Activated CD4-positive, alpha-beta memory T cell treated with anti-CD3 and anti-CD28 coated beads for 36 hours (primary cell): ENCODE data around the gene KCNJ5. TPM values are rescaled to one million over a fixed set of nuclear protein-coding genes. Genes with fewer than 3 reads are reported as not detected.

Experiments
- CTCF ChIA-PET: fragments of 350-600 bp; sonication (Branson Sonifier 250); formaldehyde crosslinking; loops from one replicate; lab custom pipeline; 2021; ENCODE audit warnings: antibody characterized with exemption, inconsistent platforms; lab: Charles Lee
- POLR2A ChIA-PET: fragments of 350-600 bp; sonication (Branson Sonifier 250); formaldehyde crosslinking; loops from one replicate; lab custom pipeline; 2021; ENCODE audit warnings: antibody characterized with exemption; lab: Charles Lee
- DNase-seq: peaks from one replicate; pipeline ENCODE4 v3.0.0-alpha.2; 2020
- H3K27ac Mint-ChIP-seq: one replicate; pipeline ENCODE4 v1.8.0; 2021; ENCODE audit warnings: mixed read lengths
- H3K27me3 Mint-ChIP-seq: one replicate; pipeline ENCODE4 v1.8.0; 2021; ENCODE audit warnings: mixed read lengths
- H3K36me3 Mint-ChIP-seq: one replicate; pipeline ENCODE4 v1.8.0; 2021; ENCODE audit warnings: mixed read lengths
- H3K4me1 Mint-ChIP-seq: one replicate; pipeline ENCODE4 v1.8.0; 2021; ENCODE audit warnings: low read depth, mixed read lengths
- H3K4me3 Mint-ChIP-seq: one replicate; pipeline ENCODE4 v1.8.0; 2021; ENCODE audit warnings: mild to moderate bottlenecking, mixed read lengths
- H3K9me3 Mint-ChIP-seq: one replicate; pipeline ENCODE4 v1.8.0; 2021; ENCODE audit warnings: mixed read lengths
- intact Hi-C: fragments of 100-400 bp; cut with micrococcal nuclease; formaldehyde crosslinking; loops from one replicate; pipeline ENCODE4 v1.15.1; 2023
- total RNA-seq, 2 experiments: library from RNA; stranded (reverse); gene quantifications; one replicate each; pipeline ENCODE4 v1.2.3, GENCODE V29; 2021

Gene KCNJ5
- total RNA-seq, 2 experiments from 2014 or later: not detected

DNA sequence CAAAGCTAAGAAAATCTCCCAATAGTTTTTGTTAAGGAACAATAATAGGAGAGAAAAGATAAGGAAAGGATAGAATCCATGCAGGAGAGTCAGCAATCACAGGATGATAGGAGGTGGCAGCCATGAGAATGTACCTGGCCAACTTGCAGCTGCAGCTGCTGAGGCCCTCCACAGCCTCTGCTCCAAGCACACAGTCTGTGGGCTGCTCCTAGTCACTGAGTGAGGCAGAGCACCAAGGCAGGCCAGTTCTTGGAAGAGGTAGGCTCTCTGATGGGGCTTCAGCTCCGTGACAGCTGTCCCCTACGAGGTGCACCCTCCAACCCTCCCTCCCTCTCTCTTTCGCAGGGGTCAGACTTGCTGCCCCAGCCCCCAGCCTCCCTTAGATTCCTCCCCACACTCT is 18.6 kb upstream of the KCNJ5 start:
- ChIA-PET POLR2A (no interaction called here), CTCF (no interaction called here)
- no peak for DNase-seq
- intact Hi-C loops: no loop called here
- no peak overlapping the region for H3K4me3 Mint-ChIP-seq
- H3K4me1 Mint-ChIP-seq: no peaks in the 10 kb centered on the region
- no peaks in the 10 kb centered on the region for H3K36me3 Mint-ChIP-seq
- H3K27ac Mint-ChIP-seq: no peak overlapping the region
- no peaks in the 10 kb centered on the region for H3K27me3 Mint-ChIP-seq
- no peaks in the 10 kb centered on the region for H3K9me3 Mint-ChIP-seq

DNA sequence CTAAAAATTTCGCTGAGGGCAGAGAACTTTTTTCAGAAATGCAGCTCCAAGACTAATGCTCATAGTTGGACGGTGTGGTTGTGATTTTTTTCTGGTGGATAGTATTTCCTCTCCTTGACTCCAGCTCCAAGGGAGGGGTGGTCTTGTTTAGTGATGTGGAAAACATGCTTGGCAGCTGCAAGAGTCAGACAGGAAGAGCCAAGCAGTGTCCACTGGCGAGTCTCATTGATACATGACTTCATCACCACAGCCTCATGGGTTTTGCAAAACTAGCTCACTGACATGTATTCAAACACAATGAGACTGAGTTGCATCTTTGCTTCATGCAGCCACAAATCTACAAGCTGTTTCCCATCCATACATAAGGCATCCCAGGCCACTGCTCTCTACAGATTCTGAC is 16.7 kb upstream of the KCNJ5 start:
- intact Hi-C loops: no loop called here
- no peaks in the 10 kb centered on the region for H3K27me3 Mint-ChIP-seq

DNA sequence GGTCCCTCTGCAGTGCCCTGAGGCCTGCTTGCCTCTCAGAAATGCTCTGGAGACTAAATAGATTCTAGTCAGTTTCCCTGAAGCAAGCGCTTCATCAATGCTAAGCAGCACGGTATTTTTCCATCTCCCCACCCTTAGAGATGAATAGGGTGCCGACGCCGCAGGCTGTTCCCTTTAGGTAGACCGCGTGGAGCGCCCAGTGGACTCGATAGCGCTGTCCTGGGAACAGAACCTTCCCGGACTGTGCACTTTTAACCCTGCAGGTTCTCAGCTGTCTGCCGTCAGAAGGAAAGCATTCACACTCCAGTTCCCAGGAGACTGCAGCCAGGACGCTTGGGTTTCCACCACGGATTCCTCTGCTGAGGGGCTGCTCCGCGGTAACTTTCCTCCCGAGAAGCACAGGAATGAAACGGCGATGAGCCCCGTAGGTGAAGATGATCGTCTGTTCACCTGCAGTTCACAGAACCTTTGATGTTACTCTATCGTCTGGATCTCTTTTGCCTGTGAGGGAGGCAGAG is 15.0 kb upstream of the KCNJ5 start:
- Mint-ChIP-seq H3K36me3 (no peaks in the 10 kb centered on the region), H3K4me1 (no peaks in the 10 kb centered on the region), H3K4me3 (no peak overlapping the region), H3K27me3 (no peaks in the 10 kb centered on the region), H3K27ac (no peak overlapping the region), H3K9me3 (no peaks in the 10 kb centered on the region)
- intact Hi-C loops: no loop called here
- CTCF ChIA-PET: interaction anchor here (4.2 kb wide), 1 partner anchor 9 kb away, joined by 20 read pairs; no protein-coding TSS in a partner anchor
- POLR2A ChIA-PET: no interaction called here
- DNase-seq: no peak

More for the DNA sequence above, 16.7 kb upstream of the KCNJ5 start:
- DNase-seq: no peak
- Mint-ChIP-seq H3K36me3 (no peaks in the 10 kb centered on the region), H3K4me1 (no peaks in the 10 kb centered on the region), H3K4me3 (no peak overlapping the region), H3K27ac (no peak overlapping the region), H3K9me3 (no peaks in the 10 kb centered on the region)
- CTCF ChIA-PET: interaction anchor here (1.1 to 4.2 kb wide), 2 partner anchors 11 to 13 kb away, joined by 3 to 20 read pairs; no protein-coding TSS in a partner anchor
- POLR2A ChIA-PET: no interaction called here

DNA sequence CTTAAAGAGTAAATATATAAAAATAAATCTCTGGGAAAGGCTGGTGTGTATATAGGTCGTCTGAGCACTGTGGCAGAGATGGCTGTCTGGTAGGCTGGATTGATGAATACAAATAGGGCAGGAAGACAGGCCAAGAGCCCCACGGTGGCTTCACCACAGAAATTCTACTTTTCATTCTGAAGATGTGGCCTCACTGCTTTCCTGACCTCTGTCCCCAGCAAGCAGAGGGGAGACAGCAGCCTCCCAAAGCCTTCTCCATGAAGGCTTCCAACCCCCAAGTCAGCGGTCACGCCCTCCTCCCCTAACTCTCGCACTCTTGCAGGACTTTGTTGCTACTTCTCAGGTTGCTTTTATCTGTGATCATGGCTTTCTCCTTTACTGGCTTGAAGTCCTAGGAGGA is 13.4 kb upstream of the KCNJ5 start:
- H3K27ac Mint-ChIP-seq: no peak overlapping the region
- no peak overlapping the region for H3K4me3 Mint-ChIP-seq
- ChIA-PET CTCF (no interaction called here), POLR2A (no interaction called here)
- no peaks in the 10 kb centered on the region for H3K36me3 Mint-ChIP-seq
- no peak for DNase-seq
- intact Hi-C loops: no loop called here
- no peaks in the 10 kb centered on the region for H3K4me1 Mint-ChIP-seq
- no peaks in the 10 kb centered on the region for H3K9me3 Mint-ChIP-seq
- H3K27me3 Mint-ChIP-seq: no peaks in the 10 kb centered on the region

DNA sequence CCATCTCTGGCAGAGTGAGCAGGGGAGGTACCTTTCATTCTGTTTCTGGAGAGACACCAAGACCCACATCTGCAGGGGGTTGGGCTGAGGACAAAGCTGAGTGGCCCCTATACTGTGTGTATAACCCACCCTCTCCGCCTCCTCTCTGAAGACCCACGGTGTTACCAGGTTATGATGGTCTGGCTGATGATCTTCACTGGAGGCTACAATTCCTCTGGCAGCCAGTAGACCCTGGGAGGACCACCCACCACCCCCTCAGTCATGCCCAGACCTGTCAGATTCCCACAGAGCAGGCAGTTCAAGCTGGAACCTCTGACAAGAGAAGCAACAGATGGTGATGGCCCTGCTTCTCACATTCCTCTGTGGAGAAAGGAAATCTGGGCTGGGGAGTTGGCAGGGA is 12.7 kb upstream of the KCNJ5 start:
- no peaks in the 10 kb centered on the region for H3K4me1 Mint-ChIP-seq
- no peaks in the 10 kb centered on the region for H3K36me3 Mint-ChIP-seq
- POLR2A ChIA-PET: no interaction called here

DNA sequence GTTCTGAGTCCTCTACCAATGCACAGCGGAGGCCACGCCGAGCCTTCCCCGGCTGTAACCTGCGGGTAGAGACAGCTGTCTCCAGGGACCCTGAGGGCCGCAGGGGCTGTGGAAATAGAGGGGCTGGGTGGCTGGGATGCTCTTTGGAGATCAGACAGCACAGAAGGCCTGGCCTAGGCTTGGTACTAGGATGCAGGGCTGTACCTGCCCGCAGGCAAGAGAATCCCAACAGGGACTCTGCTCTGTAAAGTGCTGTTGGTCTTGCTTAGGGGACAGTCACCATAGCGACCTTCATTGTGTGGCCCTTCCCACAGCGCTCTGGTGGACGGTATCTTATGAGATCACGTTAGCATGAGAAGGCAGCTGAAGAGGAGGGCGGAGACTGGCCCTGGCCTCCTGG is 11.3 kb upstream of the KCNJ5 start:
- no peak for DNase-seq
- H3K4me3 Mint-ChIP-seq: no peak overlapping the region
- no peak overlapping the region for H3K27ac Mint-ChIP-seq
- intact Hi-C loops: loop anchor here (5.0 kb wide), 1 partner anchor 872 kb away; no protein-coding TSS in a partner anchor
- POLR2A ChIA-PET: no interaction called here
- H3K27me3 Mint-ChIP-seq: peaks cover 12% of the 10 kb centered on the region
- H3K4me1 Mint-ChIP-seq: no peaks in the 10 kb centered on the region
- CTCF ChIA-PET: interaction anchor here (3.1 kb wide), 1 partner anchor 77 kb away, joined by 22 read pairs; no protein-coding TSS in a partner anchor
- H3K9me3 Mint-ChIP-seq: no peaks in the 10 kb centered on the region
- H3K36me3 Mint-ChIP-seq: no peaks in the 10 kb centered on the region

More for the DNA sequence above, 12.7 kb upstream of the KCNJ5 start:
- no peak for DNase-seq
- intact Hi-C loops: no loop called here
- no peaks in the 10 kb centered on the region for H3K9me3 Mint-ChIP-seq
- H3K27me3 Mint-ChIP-seq: peaks cover 5% of the 10 kb centered on the region
- H3K4me3 Mint-ChIP-seq: no peak overlapping the region
- no peak overlapping the region for H3K27ac Mint-ChIP-seq
- CTCF ChIA-PET: interaction anchor here (0.8 kb wide), 1 partner anchor 78 kb away, joined by 3 read pairs; no protein-coding TSS in a partner anchor

DNA sequence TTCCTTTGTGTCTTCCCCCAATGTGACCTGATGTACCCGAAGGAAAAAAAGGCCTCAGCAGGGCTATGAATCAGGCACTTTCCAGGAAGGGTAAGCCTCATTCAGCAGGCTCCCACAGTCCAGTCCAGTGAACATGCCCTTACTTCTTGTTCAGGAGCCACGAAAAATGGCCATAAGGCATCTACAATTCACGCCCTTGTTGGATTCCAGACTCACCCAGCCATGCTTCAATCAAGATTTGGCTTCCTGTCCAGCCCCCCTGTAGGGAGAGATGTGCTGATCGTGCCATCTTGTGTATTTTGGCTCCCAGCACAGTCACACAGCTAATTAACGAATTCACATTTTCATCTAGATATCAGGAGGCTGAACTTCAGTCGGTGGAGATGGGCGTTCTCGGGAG is 9.9 kb upstream of the KCNJ5 start:
- POLR2A ChIA-PET: no interaction called here
- Mint-ChIP-seq H3K9me3 (no peaks in the 10 kb centered on the region), H3K27ac (no peak overlapping the region), H3K4me3 (no peak overlapping the region), H3K4me1 (no peaks in the 10 kb centered on the region), H3K36me3 (no peaks in the 10 kb centered on the region), H3K27me3 (peaks cover 18% of the 10 kb centered on the region)
- no peak for DNase-seq
- CTCF ChIA-PET: interaction anchor here (0.9 to 3.1 kb wide), 3 partner anchors 70 to 78 kb away, joined by 3 to 22 read pairs (median 3); no protein-coding TSS in a partner anchor
- intact Hi-C loops: loop anchor here (5.0 kb wide), 1 partner anchor 871 kb away; no protein-coding TSS in a partner anchor

DNA sequence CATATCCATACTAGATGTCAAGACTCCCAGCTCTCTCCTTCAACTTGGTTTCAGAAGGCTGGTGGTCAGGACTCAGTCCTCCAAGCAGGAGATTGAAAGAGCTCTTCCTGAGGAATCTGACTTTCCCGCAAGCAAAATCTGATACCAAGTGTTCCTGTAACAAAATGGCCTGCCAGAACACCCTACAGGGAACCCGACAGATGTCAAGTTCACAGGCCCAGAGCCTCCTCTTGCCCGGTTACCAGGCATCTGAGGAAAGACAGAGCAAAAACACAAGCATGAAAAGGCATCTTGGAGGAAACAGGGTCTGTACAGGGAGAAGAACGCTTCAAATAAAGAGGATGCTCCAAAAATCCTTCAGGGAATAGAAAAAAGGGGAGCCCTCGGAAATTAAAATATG is 8.7 kb upstream of the KCNJ5 start:
- H3K9me3 Mint-ChIP-seq: no peaks in the 10 kb centered on the region
- CTCF ChIA-PET: interaction anchor here (1.0 to 3.1 kb wide), 3 partner anchors 8 to 74 kb away, joined by 3 to 22 read pairs (median 3); no protein-coding TSS in a partner anchor

DNA sequence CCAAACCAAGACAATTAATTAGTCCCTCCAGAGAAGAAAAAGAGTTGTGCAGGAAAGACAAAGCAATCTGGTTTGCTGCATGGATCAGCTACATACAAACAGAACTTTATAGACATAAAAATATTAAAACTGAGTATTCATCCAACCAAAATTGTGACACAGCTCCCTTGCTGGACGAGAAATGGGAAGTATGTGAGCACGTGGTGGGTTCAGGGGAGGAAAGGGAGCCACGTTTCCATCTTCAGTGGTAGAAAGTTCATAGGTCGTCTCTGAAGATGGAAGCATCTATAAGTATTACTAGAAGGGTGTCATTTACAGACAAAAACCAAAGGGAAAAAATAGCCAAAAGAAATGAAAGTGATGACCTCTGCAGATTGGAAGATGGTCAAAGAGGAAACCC is 7.1 kb upstream of the KCNJ5 start:
- no peak overlapping the region for H3K4me3 Mint-ChIP-seq
- no peaks in the 10 kb centered on the region for H3K9me3 Mint-ChIP-seq
- DNase-seq: no peak
- intact Hi-C loops: loop anchor here (1.0 to 5.0 kb wide), 5 partner anchors 22 to 868 kb away; no protein-coding TSS in a partner anchor
- H3K4me1 Mint-ChIP-seq: no peaks in the 10 kb centered on the region
- CTCF ChIA-PET: interaction anchor here (0.6 to 4.6 kb wide), 19 partner anchors 9 to 861 kb away, joined by 3 to 243 read pairs (median 5); no protein-coding TSS in a partner anchor
- POLR2A ChIA-PET: interaction anchor here (0.7 kb wide), 1 partner anchor 844 kb away, joined by 3 read pairs; no protein-coding TSS in a partner anchor
- H3K27me3 Mint-ChIP-seq: peaks cover 29% of the 10 kb centered on the region
- no peaks in the 10 kb centered on the region for H3K36me3 Mint-ChIP-seq
- no peak overlapping the region for H3K27ac Mint-ChIP-seq

More for the DNA sequence above, 8.7 kb upstream of the KCNJ5 start:
- POLR2A ChIA-PET: no interaction called here
- intact Hi-C loops: loop anchor here (5.0 kb wide), 1 partner anchor 870 kb away; no protein-coding TSS in a partner anchor
- H3K36me3 Mint-ChIP-seq: no peaks in the 10 kb centered on the region
- no peak for DNase-seq
- no peak overlapping the region for H3K27ac Mint-ChIP-seq
- peaks cover 18% of the 10 kb centered on the region for H3K27me3 Mint-ChIP-seq
- no peaks in the 10 kb centered on the region for H3K4me1 Mint-ChIP-seq
- no peak overlapping the region for H3K4me3 Mint-ChIP-seq

DNA sequence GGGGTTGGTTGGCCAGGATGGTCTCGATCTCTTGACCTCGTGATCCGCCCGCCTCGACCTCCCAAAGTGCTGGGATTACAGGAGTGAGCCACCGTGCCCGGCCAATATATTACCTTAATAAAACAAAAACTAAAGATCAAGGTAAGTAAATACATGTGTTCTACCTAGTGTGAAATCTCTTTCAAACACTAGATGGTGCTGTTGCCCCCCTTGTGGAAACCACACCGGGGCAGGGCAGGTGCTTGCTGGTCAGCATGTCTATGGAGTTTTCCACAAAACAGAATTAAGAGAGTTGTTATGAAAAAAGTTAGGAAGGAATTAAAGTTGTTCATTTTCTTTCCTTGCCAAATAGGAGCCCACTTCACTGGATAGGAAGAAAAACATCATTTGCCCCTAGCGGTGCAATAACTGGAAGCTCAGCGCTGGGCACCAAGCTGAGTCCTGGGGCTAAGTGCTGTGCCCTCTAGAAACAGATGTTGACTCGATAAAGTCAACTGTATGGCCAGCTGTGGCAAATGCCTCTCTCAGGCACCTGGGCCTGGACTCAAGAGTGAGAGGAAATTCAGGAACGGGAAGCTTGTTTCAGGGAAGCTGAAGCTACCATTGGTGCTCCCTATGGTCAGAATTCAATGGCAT is 6.3 kb upstream of the KCNJ5 start:
- H3K36me3 Mint-ChIP-seq: no peaks in the 10 kb centered on the region
- peak; percentile 71 for DNase-seq
- H3K4me3 Mint-ChIP-seq: no peak overlapping the region
- H3K9me3 Mint-ChIP-seq: no peaks in the 10 kb centered on the region
- peaks cover 36% of the 10 kb centered on the region for H3K27me3 Mint-ChIP-seq
- intact Hi-C loops: loop anchor here (1.0 to 5.0 kb wide), 5 partner anchors 21 to 867 kb away; no protein-coding TSS in a partner anchor
- CTCF ChIA-PET: interaction anchor here (0.6 to 4.6 kb wide), 38 partner anchors 9 to 1080 kb away, joined by 3 to 243 read pairs (median 4); no protein-coding TSS in a partner anchor
- POLR2A ChIA-PET: interaction anchor here (0.7 kb wide), 1 partner anchor 845 kb away, joined by 3 read pairs; no protein-coding TSS in a partner anchor
- H3K4me1 Mint-ChIP-seq: no peaks in the 10 kb centered on the region
- H3K27ac Mint-ChIP-seq: no peak overlapping the region

DNA sequence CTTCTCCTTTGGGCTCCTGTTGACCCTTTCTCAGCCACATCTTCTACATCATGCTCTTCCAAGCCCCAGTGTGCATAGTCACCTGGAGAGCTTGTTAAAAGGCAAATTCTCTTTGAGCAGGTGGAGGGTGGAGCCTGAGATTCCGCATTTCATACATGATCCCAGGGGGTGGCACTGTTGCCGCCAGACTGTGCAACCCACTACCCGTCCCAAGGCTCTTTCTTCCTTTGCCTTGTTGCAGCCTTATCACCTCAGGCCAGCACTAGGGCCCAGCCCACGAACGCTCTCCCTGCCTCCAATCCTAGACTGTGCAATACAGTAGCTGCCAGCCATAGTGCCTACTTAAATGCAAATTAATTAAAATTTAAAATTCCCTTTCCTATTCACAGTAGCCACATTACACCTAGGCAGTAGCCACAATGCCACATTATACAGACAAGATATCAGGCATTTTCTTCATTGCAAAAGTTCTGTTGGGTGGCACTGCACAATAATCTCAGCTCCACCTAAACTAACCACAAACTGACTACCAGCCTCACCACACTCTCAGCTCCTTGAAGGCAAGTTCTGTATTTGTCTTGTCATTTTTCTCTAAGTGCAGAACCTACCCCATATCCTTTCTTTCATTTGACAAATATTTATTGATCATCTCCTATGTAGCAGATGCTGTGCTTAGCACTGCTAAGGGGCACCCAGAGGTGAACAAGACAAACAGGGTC is 4.6 kb upstream of the KCNJ5 start:
- Mint-ChIP-seq H3K4me1 (peaks cover 3% of the 10 kb centered on the region), H3K27me3 (peaks cover 46% of the 10 kb centered on the region), H3K27ac (no peak overlapping the region), H3K36me3 (no peaks in the 10 kb centered on the region), H3K9me3 (no peaks in the 10 kb centered on the region), H3K4me3 (no peak overlapping the region)
- ChIA-PET CTCF (interaction anchor here (0.6 to 4.6 kb wide), 13 partner anchors 11 to 1393 kb away, joined by 3 to 243 read pairs (median 4); no protein-coding TSS in a partner anchor), POLR2A (no interaction called here)
- intact Hi-C loops: no loop called here
- no peak for DNase-seq
